Endothelial cell of umbilical vein (primary cell): ENCODE results near the gene SIKE1. TPM values are rescaled to one million over a fixed set of nuclear protein-coding genes. Genes with fewer than 3 reads are reported as not detected.
A peak's percentile ranks its signal among the peaks of the same experiment; 100 is the strongest.
"Not testable (repeated sequence)": the region's sequence is repeated elsewhere in the genome, so short reads cannot be mapped to it uniquely, and the experiment has no call there.

ENCODE experiments used
- BruUV-seq: library from RNA; stranded (reverse); fragments of 400-500 nt; replicated peaks from 2 replicates; lab custom pipeline; 2021; lab: Mats Ljungman, UMichigan
- CTCF ChIA-PET: fragments of 300-600, 350-600 bp; sonication (Branson Sonifier 250); formaldehyde crosslinking; loops from one replicate; lab custom pipeline; 2021; ENCODE audit warnings: antibody characterized with exemption, inconsistent platforms; lab: Charles Lee
- POLR2A ChIA-PET: fragments of 300-600, 350-600 bp; sonication (Branson Sonifier 250); formaldehyde crosslinking; loops from one replicate; lab custom pipeline; 2021; ENCODE audit warnings: antibody characterized with exemption, inconsistent platforms; lab: Charles Lee
- DNase-seq: peaks from one replicate; pipeline ENCODE4 v3.0.0-alpha.2; 2011; ENCODE audit warnings: low read depth, low spot score
- FAIRE-seq: peaks from 2 replicates; lab custom pipeline; 2011; peaks lifted over from hg19 to GRCh38; lab: Jason Lieb, UNC
- H2AFZ ChIP-seq: 2 replicates; pipeline ENCODE4 v1.6.0; 2012; ENCODE audit warnings: low read depth, low read length, control low read depth, inconsistent platforms
- H3K27ac ChIP-seq: 2 replicates; pipeline ENCODE4 v1.5.1; 2011; ENCODE audit warnings: low read depth, mild to moderate bottlenecking, control low read depth, low read length, moderate library complexity; ENCODE audit not compliant: insufficient read depth
- H3K27me3 ChIP-seq, 2 experiments: 2 replicates each; pipeline versions ENCODE4 v1.6.0 to v1.6.1; 2011; ENCODE audit warnings: low read length in 2 of 2, mixed read lengths in 1 of 2; ENCODE audit not compliant: control insufficient read depth in 2 of 2, insufficient read depth in 2 of 2
- H3K36me3 ChIP-seq, 2 experiments: 2 replicates in 1 of 2; 3 replicates in 1 of 2; pipeline ENCODE4 v1.5.1; 2011; ENCODE audit warnings: low read length in 2 of 2, mild to moderate bottlenecking in 1 of 2, moderate library complexity in 1 of 2; ENCODE audit not compliant: control insufficient read depth in 2 of 2, insufficient read depth in 2 of 2; ENCODE audit errors: extremely low read depth in 1 of 2
- H3K4me1 ChIP-seq: 3 replicates; pipeline ENCODE4 v1.5.1; 2011; ENCODE audit warnings: mild to moderate bottlenecking, low read length; ENCODE audit not compliant: control insufficient read depth, insufficient read depth; ENCODE audit errors: extremely low read depth
- H3K4me2 ChIP-seq: 2 replicates; pipeline ENCODE4 v1.6.1; 2011; ENCODE audit warnings: low read length, control low read depth, mixed read lengths; ENCODE audit not compliant: insufficient read depth
- H3K4me3 ChIP-seq, 3 experiments: fragments of 200-600 bp in 1 of 3; sonication (generic), shearing (Covaris generic) in 1 of 3; replicated peaks in 1 of 3; 2 replicates each; pipeline ENCODE4 v1.5.1; 2011 to 2016; ENCODE audit warnings: control low read depth in 3 of 3, low read length in 3 of 3, mild to moderate bottlenecking in 2 of 3, inconsistent platforms in 1 of 3, low read depth in 1 of 3, moderate library complexity in 1 of 3; ENCODE audit not compliant: insufficient read depth in 1 of 3
- H3K79me2 ChIP-seq: 2 replicates; pipeline ENCODE4 v1.6.0; 2012; ENCODE audit warnings: low read length, inconsistent platforms; ENCODE audit not compliant: control insufficient read depth, insufficient read depth
- H3K9ac ChIP-seq: replicated peaks from 2 replicates; pipeline ENCODE3; 2011; ENCODE audit warnings: low read length, control low read depth; ENCODE audit not compliant: insufficient read depth; ENCODE audit errors: extremely low read depth
- H3K9me1 ChIP-seq: replicated peaks from 3 replicates; pipeline ENCODE4 v1.6.0; 2011; ENCODE audit warnings: mild to moderate bottlenecking, low read length; ENCODE audit not compliant: control insufficient read depth, insufficient read depth; ENCODE audit errors: extremely low read depth
- H3K9me3 ChIP-seq: replicated peaks from 2 replicates; pipeline ENCODE4 v1.5.1; 2012; ENCODE audit warnings: low read length, inconsistent platforms; ENCODE audit not compliant: control insufficient read depth, insufficient read depth
- H4K20me1 ChIP-seq: replicated peaks from 2 replicates; pipeline ENCODE3; 2011; ENCODE audit warnings: mild to moderate bottlenecking, low read length; ENCODE audit not compliant: control insufficient read depth, insufficient read depth; ENCODE audit errors: extremely low read depth
- EZH2 ChIP-seq: IDR thresholded peaks from 2 replicates; pipeline ENCODE4 v1.6.1; 2012; ENCODE audit warnings: borderline replicate concordance, low read depth, mild to moderate bottlenecking, moderate library complexity, low read length, inconsistent platforms; ENCODE audit not compliant: severe bottlenecking
- FOS ChIP-seq: IDR thresholded peaks from 2 replicates; pipeline ENCODE4 v1.6.1; 2011; ENCODE audit warnings: mild to moderate bottlenecking, low read length, moderate library complexity, borderline replicate concordance; ENCODE audit not compliant: insufficient read depth
- GATA2 ChIP-seq: IDR thresholded peaks from 2 replicates; pipeline ENCODE4 v1.7.0; 2011; ENCODE audit warnings: low read depth, mild to moderate bottlenecking, moderate library complexity, mixed read lengths, low read length; ENCODE audit not compliant: insufficient read length, insufficient read depth
- JUN ChIP-seq: IDR thresholded peaks from 2 replicates; pipeline ENCODE4 v1.6.1; 2011; ENCODE audit warnings: borderline replicate concordance, low read depth; ENCODE audit not compliant: insufficient read length, insufficient read depth
- MYC ChIP-seq: IDR thresholded peaks from one replicate; pipeline ENCODE4 v1.6.1; 2011; ENCODE audit warnings: mild to moderate bottlenecking, low read depth, low read length
- POLR2A ChIP-seq: IDR thresholded peaks from 2 replicates; pipeline ENCODE4 v1.6.1; 2012; ENCODE audit warnings: low read depth, mild to moderate bottlenecking, control low read depth, low read length
- POLR2AphosphoS5 ChIP-seq: IDR thresholded peaks from 2 replicates; pipeline ENCODE4 v1.6.1; 2012; ENCODE audit warnings: low read depth, mild to moderate bottlenecking, control low read depth, low read length, moderate library complexity; ENCODE audit not compliant: insufficient read depth
- dilution Hi-C: fragments of 300-500 bp; cut with MboI; formaldehyde crosslinking; loops from one replicate; pipeline ENCODE4 v1.15.0; 2019; ENCODE audit warnings: low sequenced_read_pairs; ENCODE audit not compliant: extremely low pct_ligation_motif_present
- intact Hi-C: fragments of 100-400 bp; cut with micrococcal nuclease; formaldehyde crosslinking; loops from one replicate; pipeline ENCODE4 v1.10.0; 2022
- polyA plus RNA-seq, 4 experiments: library from polyadenylated mRNA; depleted of rRNA in 3 of 4; stranded (reverse) in 3 of 4; unstranded in 1 of 4; fragments of >200 nt; gene quantifications; 2 replicates each; pipeline versions ENCODE4 v1.2.1 to v1.2.3, GENCODE V29; 2011 to 2012; ENCODE audit warnings: missing spikeins in 1 of 4
- total RNA-seq: library from RNA; stranded (reverse); gene quantifications from 2 replicates; pipeline ENCODE4 v1.2.3, GENCODE V29; 2021
- TF ChIP-seq, protein P1 (sequence below): IDR thresholded peaks from 2 replicates; pipeline ENCODE4 v1.6.1; 2011; ENCODE audit not compliant: insufficient read depth, insufficient read length
- TF ChIP-seq, protein P2 (sequence below), 2 donors: IDR thresholded peaks; 1 replicate in 1 of 2; 2 replicates in 1 of 2; pipeline ENCODE4 v1.5.1; 2011; ENCODE audit warnings: low read length in 2 of 2, mild to moderate bottlenecking in 2 of 2, moderate library complexity in 2 of 2, control low read depth in 1 of 2, inconsistent platforms in 1 of 2, low read depth in 1 of 2; ENCODE audit not compliant: insufficient read depth in 1 of 2; ENCODE audit errors: extremely low read depth in 1 of 2

SIKE1 gene
- total and polyA plus RNA-seq, 2 donors (not counting 3 experiments of a cell fraction or from before 2014, with no cell fraction given) = 16.3 to 46.6 TPM

DNA sequence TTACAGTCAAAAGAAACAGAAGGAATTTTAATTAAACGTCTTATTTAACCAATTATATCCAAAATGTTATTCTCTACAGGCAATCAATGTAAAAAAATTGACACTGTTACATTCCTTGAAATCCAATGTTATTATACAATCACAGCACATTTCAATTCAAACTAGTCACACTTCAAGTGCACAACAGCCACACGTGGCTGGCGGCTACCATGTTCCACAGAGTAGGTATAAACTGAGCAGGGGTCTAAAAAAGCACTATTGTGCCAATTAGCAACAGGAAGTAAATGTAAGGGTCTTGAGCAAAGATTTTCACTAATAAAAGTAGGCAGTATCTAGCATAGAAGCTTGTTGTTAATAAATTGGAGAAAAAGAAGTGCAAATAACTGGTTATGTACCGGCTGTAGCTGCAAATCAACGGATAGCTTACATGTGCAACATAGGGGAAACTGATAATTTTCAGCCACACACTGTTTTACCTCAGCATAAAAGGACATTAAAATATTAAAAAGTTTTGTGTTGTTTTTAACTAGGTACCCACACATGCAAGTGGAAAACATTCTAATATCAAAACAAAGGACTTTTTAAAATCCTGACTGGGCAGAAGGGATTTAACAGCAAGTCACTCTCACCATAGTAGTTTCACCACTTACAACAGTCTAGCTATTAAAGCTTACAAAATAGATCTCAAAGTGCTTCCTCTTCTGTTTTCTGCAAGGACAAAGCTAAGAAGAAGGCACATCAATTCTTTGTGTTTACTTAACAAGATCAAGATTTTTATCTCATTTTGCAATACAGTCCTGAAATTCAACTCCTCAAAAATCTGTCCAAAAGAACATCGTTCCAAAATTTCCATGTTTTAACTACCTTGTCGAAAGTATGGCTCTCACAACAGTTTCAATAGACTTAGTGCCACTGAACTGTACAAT, 25.2 kb downstream of the SIKE1 start:
- ChIA-PET CTCF (no interaction called here), POLR2A (no interaction called here)
- peaks cover 74% of the 10 kb centered on the region for H3K79me2 ChIP-seq
- H3K4me2 ChIP-seq = peak overlapping the region; percentile 97
- H4K20me1 ChIP-seq = peaks cover 41% of the 10 kb centered on the region
- TF ChIP-seq MYC (no peak), GATA2 (no peak), POLR2AphosphoS5 (no peak), JUN (no peak), FOS (no peak), EZH2 (no peak), POLR2A (no peak)
- TF ChIP-seq, protein P1, sequence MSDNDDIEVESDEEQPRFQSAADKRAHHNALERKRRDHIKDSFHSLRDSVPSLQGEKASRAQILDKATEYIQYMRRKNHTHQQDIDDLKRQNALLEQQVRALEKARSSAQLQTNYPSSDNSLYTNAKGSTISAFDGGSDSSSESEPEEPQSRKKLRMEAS = no peak
- TF ChIP-seq, protein P2, sequence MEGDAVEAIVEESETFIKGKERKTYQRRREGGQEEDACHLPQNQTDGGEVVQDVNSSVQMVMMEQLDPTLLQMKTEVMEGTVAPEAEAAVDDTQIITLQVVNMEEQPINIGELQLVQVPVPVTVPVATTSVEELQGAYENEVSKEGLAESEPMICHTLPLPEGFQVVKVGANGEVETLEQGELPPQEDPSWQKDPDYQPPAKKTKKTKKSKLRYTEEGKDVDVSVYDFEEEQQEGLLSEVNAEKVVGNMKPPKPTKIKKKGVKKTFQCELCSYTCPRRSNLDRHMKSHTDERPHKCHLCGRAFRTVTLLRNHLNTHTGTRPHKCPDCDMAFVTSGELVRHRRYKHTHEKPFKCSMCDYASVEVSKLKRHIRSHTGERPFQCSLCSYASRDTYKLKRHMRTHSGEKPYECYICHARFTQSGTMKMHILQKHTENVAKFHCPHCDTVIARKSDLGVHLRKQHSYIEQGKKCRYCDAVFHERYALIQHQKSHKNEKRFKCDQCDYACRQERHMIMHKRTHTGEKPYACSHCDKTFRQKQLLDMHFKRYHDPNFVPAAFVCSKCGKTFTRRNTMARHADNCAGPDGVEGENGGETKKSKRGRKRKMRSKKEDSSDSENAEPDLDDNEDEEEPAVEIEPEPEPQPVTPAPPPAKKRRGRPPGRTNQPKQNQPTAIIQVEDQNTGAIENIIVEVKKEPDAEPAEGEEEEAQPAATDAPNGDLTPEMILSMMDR (IDR thresholded peaks at IDR 0.05; ENCODE audit: extremely low read depth in 1 of 2, insufficient read depth in 1 of 2, low read depth in 1 of 2, low read length in 2 of 2) = no peak
- no peak overlapping the region for H3K9ac ChIP-seq
- peak overlapping the region in 1 of 3 experiments; percentile 91 for H3K4me3 ChIP-seq
- no peaks in the 10 kb centered on the region for H3K27me3 ChIP-seq
- intact Hi-C loops (loop anchor here (5.0 to 10.0 kb wide), 4 partner anchors 243 to 1622 kb away; partner anchors contain the start of genes MAGI3 and TRIM33), dilution Hi-C loops (no loop called here)
- H2AFZ ChIP-seq = no peak overlapping the region
- H3K36me3 ChIP-seq = peaks cover 3% of the 10 kb centered on the region in 2 experiments
- peaks cover 28% of the 10 kb centered on the region for H3K4me1 ChIP-seq
- no peak for DNase-seq
- no peaks in the 10 kb centered on the region for H3K9me3 ChIP-seq
- no peaks in the 10 kb centered on the region for H3K9me1 ChIP-seq
- no peak overlapping the region for H3K27ac ChIP-seq
- FAIRE-seq = no peak
- BruUV-seq = no TSS peak

DNA sequence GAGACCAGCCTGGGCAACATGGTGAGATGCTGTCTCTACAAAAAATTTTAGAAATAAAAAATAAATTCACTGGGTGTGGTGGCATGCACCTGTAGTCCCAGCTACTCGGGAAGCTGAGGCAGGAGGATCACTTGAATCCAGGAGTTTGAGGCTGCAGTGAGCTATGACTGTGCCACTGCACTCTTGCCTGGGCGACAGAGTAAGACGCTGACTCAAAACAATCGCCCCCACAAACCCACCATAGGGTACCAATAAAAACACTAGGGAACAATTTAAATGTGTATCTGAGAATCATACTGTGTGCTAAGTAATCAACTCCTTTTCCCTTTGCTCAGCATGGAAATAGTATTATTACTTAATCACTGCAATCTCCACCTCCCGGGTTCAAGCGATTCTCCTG, 26.8 kb downstream of the SIKE1 start:
- H3K9me1 ChIP-seq, DNase-seq, H3K27ac ChIP-seq, FAIRE-seq, CTCF ChIA-PET, H3K4me3 ChIP-seq, BruUV-seq, H3K9me3 ChIP-seq, dilution Hi-C loops, H3K9ac ChIP-seq, H2AFZ ChIP-seq, H3K27me3 ChIP-seq, POLR2A ChIA-PET, H3K4me2 ChIP-seq: not testable (repeated sequence)
- H3K36me3 ChIP-seq = peaks cover 5 to 13% of the 10 kb centered on the region in 2 experiments
- peaks cover 89% of the 10 kb centered on the region for H3K79me2 ChIP-seq
- peaks cover 27% of the 10 kb centered on the region for H3K4me1 ChIP-seq
- peaks cover 54% of the 10 kb centered on the region for H4K20me1 ChIP-seq
- intact Hi-C loops = loop anchor here (10.0 kb wide), 1 partner anchor 311 kb away; no protein-coding TSS in a partner anchor
